DND-41 (cell line): ENCODE data around the gene DOCK9.

ENCODE experiments used
- EZH2 ChIP-seq: IDR thresholded peaks from 3 replicates; pipeline ENCODE4 v1.6.1; 2012; ENCODE audit warnings: borderline replicate concordance, low read depth, mild to moderate bottlenecking, moderate library complexity, low read length, inconsistent platforms; ENCODE audit not compliant: severe bottlenecking
- TF ChIP-seq, protein P1 (sequence below): IDR thresholded peaks from 2 replicates; pipeline ENCODE4 v1.5.1; 2012; ENCODE audit warnings: borderline replicate concordance, low read length, moderate library complexity, mild to moderate bottlenecking; ENCODE audit not compliant: poor library complexity, severe bottlenecking; ENCODE audit errors: extremely low read depth

DNA sequence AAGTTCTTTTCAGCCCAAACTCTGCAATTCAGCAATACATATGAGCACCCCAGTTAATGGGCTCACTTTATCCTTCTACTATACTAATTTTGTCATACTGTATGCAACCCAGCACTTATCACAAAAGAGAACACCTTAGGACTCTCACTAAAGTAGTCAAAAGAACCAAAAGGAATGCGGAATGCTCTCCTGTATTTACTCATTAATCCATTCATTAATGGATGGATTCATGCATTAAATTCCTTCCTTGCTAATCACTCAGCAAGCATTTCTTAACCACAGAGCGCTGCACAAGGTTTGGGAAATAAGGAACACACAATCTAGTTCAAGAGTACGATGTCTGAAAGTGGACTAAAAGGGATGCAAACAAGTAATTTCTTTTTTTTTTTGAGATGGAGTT, 12.8 kb upstream of the DOCK9 start:
- TF ChIP-seq, protein P1, sequence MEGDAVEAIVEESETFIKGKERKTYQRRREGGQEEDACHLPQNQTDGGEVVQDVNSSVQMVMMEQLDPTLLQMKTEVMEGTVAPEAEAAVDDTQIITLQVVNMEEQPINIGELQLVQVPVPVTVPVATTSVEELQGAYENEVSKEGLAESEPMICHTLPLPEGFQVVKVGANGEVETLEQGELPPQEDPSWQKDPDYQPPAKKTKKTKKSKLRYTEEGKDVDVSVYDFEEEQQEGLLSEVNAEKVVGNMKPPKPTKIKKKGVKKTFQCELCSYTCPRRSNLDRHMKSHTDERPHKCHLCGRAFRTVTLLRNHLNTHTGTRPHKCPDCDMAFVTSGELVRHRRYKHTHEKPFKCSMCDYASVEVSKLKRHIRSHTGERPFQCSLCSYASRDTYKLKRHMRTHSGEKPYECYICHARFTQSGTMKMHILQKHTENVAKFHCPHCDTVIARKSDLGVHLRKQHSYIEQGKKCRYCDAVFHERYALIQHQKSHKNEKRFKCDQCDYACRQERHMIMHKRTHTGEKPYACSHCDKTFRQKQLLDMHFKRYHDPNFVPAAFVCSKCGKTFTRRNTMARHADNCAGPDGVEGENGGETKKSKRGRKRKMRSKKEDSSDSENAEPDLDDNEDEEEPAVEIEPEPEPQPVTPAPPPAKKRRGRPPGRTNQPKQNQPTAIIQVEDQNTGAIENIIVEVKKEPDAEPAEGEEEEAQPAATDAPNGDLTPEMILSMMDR: no peak
- TF ChIP-seq EZH2: no peak
